ENCODE data around the gene DYNLT4. TPM values are rescaled to one million over a fixed set of nuclear protein-coding genes. Genes with fewer than 3 reads are reported as not detected.

The DYNLT4 gene
- total and polyA plus RNA-seq, 2 of the 13 experiments (the other 11 are each of a cell fraction or from before 2014, with no cell fraction given), result 0.77 TPM; not detected in 1

DNA sequence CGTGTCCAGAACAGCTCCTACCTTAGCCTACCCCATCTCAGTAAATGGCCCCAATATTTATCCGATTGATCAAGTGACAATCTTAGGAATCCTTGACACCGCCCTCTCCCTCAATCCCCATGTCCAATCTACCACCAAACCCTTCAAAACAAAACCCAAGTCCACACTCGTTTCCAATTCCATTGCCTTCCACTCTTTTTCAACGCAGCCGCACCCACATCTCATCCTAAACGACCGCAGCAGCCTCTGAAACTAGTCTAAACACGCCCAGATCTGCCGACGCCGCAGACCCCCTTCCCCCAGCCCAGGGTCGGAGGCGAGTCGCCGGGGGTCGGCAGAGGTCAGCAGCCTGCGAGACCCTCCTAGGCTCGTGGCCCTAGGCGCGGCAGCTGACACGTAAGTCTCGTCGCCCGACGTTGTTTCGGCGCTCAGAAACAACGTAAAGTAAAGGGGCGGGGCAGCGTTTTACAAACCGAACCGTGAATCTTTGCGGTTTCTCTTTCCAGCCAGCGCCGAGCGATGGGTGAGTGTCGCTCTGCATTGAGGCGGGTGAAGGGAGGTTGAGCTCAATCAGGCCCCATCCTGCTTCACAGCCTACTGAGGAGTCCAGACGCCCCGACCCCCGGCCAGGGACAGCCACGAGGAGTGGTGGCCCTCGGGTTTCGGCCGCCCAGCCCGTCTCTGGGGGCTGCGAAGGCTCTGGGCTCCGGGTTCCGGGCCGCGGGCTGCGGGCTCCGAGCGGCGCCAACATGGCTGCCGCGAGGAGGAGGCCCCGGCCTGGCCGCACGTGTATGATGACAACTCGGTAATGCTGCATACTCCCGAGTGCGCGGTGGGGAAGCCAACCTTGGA, 31.8 kb downstream of the DYNLT4 start, which contains the start of gene RPS8 (continued):
- no peak for TF ChIP-seq SOX6 (IDR thresholded peaks at IDR 0.05)
- peak; percentile 62 for TF ChIP-seq SOX6 (CRISPR knock-in tag; IDR thresholded peaks at IDR 0.05)
- peak; percentile 61; the same call in 1 of the 2 replicates for TF ChIP-seq HDAC2 (CRISPR knock-in tag; IDR thresholded peaks at IDR 0.05)
- TF ChIP-seq HMG20B (CRISPR knock-in tag; conservative IDR thresholded peaks at IDR 0.05), result no peak; the same call in 1 of the 2 replicates
- TF ChIP-seq ZNF589 (CRISPR knock-in tag; conservative IDR thresholded peaks at IDR 0.05), result peak; percentile 71; the same call in 1 of the 2 replicates
- TF ChIP-seq SUZ12 (IDR thresholded peaks at IDR 0.05; ENCODE audit: low read depth, low read length), result no peak
- no peak for TF ChIP-seq NBN (conservative IDR thresholded peaks at IDR 0.05)
- TF ChIP-seq CBFB (CRISPR knock-in tag; IDR thresholded peaks at IDR 0.05), result peak; percentile 98
- no peak for TF ChIP-seq ZNF577 (CRISPR knock-in tag; IDR thresholded peaks at IDR 0.05; ENCODE audit: borderline replicate concordance, low read depth)
- TF ChIP-seq, protein P1, sequence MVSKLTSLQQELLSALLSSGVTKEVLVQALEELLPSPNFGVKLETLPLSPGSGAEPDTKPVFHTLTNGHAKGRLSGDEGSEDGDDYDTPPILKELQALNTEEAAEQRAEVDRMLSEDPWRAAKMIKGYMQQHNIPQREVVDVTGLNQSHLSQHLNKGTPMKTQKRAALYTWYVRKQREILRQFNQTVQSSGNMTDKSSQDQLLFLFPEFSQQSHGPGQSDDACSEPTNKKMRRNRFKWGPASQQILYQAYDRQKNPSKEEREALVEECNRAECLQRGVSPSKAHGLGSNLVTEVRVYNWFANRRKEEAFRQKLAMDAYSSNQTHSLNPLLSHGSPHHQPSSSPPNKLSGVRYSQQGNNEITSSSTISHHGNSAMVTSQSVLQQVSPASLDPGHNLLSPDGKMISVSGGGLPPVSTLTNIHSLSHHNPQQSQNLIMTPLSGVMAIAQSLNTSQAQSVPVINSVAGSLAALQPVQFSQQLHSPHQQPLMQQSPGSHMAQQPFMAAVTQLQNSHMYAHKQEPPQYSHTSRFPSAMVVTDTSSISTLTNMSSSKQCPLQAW (CRISPR knock-in tag; IDR thresholded peaks at IDR 0.05), result peak; percentile 69; the same call in 1 of the 2 replicates
- TF ChIP-seq, protein P2, sequence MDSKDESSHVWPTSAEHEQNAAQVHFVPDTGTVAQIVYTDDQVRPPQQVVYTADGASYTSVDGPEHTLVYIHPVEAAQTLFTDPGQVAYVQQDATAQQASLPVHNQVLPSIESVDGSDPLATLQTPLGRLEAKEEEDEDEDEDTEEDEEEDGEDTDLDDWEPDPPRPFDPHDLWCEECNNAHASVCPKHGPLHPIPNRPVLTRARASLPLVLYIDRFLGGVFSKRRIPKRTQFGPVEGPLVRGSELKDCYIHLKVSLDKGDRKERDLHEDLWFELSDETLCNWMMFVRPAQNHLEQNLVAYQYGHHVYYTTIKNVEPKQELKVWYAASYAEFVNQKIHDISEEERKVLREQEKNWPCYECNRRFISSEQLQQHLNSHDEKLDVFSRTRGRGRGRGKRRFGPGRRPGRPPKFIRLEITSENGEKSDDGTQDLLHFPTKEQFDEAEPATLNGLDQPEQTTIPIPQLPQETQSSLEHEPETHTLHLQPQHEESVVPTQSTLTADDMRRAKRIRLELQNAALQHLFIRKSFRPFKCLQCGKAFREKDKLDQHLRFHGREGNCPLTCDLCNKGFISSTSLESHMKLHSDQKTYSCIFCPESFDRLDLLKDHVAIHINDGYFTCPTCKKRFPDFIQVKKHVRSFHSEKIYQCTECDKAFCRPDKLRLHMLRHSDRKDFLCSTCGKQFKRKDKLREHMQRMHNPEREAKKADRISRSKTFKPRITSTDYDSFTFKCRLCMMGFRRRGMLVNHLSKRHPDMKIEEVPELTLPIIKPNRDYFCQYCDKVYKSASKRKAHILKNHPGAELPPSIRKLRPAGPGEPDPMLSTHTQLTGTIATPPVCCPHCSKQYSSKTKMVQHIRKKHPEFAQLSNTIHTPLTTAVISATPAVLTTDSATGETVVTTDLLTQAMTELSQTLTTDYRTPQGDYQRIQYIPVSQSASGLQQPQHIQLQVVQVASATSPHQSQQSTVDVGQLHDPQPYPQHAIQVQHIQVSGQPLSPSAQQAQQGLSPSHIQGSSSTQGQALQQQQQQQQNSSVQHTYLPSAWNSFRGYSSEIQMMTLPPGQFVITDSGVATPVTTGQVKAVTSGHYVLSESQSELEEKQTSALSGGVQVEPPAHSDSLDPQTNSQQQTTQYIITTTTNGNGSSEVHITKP (CRISPR knock-in tag; IDR thresholded peaks at IDR 0.05; ENCODE audit: low read depth), result 0 out of 2 replicates have a peak, but pooled peaks have one; percentile 38
- TF ChIP-seq TOE1 (CRISPR knock-in tag; IDR thresholded peaks at IDR 0.05), result no peak
- TF ChIP-seq ZSCAN29 (CRISPR knock-in tag; conservative IDR thresholded peaks at IDR 0.05), result peak; percentile 70
- TF ChIP-seq MTF2 (CRISPR knock-in tag; IDR thresholded peaks at IDR 0.05; ENCODE audit: borderline replicate concordance), result no peak
- peak; percentile 47; the same call in 1 of the 2 replicates for TF ChIP-seq HNRNPL (IDR thresholded peaks at IDR 0.05; ENCODE audit: low read depth, low read length)
- 0 out of 2 replicates have a peak, but pooled peaks have one; percentile 62 for TF ChIP-seq REXO4 (CRISPR knock-in tag; IDR thresholded peaks at IDR 0.05; ENCODE audit: borderline replicate concordance)
- TF ChIP-seq ZSCAN22 (CRISPR knock-in tag; IDR thresholded peaks at IDR 0.05), result no peak; the same call in 1 of the 2 replicates
- TF ChIP-seq, protein P3, sequence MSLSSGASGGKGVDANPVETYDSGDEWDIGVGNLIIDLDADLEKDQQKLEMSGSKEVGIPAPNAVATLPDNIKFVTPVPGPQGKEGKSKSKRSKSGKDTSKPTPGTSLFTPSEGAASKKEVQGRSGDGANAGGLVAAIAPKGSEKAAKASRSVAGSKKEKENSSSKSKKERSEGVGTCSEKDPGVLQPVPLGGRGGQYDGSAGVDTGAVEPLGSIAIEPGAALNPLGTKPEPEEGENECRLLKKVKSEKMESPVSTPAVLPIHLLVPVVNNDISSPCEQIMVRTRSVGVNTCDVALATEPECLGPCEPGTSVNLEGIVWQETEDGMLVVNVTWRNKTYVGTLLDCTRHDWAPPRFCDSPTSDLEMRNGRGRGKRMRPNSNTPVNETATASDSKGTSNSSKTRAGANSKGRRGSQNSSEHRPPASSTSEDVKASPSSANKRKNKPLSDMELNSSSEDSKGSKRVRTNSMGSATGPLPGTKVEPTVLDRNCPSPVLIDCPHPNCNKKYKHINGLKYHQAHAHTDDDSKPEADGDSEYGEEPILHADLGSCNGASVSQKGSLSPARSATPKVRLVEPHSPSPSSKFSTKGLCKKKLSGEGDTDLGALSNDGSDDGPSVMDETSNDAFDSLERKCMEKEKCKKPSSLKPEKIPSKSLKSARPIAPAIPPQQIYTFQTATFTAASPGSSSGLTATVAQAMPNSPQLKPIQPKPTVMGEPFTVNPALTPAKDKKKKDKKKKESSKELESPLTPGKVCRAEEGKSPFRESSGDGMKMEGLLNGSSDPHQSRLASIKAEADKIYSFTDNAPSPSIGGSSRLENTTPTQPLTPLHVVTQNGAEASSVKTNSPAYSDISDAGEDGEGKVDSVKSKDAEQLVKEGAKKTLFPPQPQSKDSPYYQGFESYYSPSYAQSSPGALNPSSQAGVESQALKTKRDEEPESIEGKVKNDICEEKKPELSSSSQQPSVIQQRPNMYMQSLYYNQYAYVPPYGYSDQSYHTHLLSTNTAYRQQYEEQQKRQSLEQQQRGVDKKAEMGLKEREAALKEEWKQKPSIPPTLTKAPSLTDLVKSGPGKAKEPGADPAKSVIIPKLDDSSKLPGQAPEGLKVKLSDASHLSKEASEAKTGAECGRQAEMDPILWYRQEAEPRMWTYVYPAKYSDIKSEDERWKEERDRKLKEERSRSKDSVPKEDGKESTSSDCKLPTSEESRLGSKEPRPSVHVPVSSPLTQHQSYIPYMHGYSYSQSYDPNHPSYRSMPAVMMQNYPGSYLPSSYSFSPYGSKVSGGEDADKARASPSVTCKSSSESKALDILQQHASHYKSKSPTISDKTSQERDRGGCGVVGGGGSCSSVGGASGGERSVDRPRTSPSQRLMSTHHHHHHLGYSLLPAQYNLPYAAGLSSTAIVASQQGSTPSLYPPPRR (CRISPR knock-in tag; IDR thresholded peaks at IDR 0.05; ENCODE audit: borderline replicate concordance), result 0 out of 2 replicates have a peak, but pooled peaks have one; percentile 29
- peak; percentile 97 for TF ChIP-seq KAT8 (CRISPR knock-in tag; IDR thresholded peaks at IDR 0.05)
- peak; percentile 56 for TF ChIP-seq ZNF768 (CRISPR knock-in tag; IDR thresholded peaks at IDR 0.05)
